SK-N-MC (cell line): Measurements from ENCODE around the gene B3GNT8.

Source experiments
- EZH2 ChIP-seq: fragments of 200-600 bp; sonication (generic); IDR thresholded peaks from one replicate; pipeline ENCODE4 v1.6.1; 2017; ENCODE audit warnings: antibody characterized with exemption
- POLR2AphosphoS5 ChIP-seq: IDR thresholded peaks from 2 replicates; pipeline ENCODE4 v1.6.1; 2012; ENCODE audit warnings: mild to moderate bottlenecking, low read depth, low read length, borderline replicate concordance

DNA sequence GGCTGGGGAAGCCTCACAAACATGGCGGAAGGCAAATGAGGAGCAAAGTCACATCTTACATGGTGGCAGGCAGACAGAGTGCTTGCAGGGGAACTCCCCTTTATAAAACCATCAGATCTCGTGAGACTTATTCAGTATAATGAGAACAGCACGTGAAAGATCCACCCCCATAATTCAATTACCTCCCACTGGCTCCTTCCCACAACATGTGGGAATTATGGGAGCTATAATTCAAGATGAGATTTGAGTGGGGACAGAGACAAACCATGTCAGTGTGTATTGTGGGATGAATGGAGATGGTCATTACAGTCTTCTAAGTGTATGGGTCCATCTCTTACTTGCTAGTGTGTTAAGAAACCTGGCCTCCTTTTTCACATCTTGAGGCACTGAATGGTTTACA lies 25.2 kb downstream of the B3GNT8 start:
- no peak for TF ChIP-seq EZH2
- no peak for TF ChIP-seq POLR2AphosphoS5
